ENCODE data around the gene MAPK11. TPM values are rescaled to one million over a fixed set of nuclear protein-coding genes. Genes with fewer than 3 reads are reported as not detected.

The MAPK11 gene
- total RNA-seq, 2 donors from 2014 or later: 11.4 to 14.1 TPM

- TF ChIP-seq POLR2A (IDR thresholded peaks at IDR 0.05): no peak
- no peak for TF ChIP-seq POLR2AphosphoS5 (IDR thresholded peaks at IDR 0.05)
- TF ChIP-seq CTCF (IDR thresholded peaks at IDR 0.05): no peak
- 75% methylated on average over 30 of the region's 33 CpGs for WGBS
- Histone ChIP-seq H3K27me3 (replicated peaks; ENCODE audit: insufficient read depth) (no peaks in the 10 kb centered on the region), H3K4me3 (no peak overlapping the region), H3K36me3 (no peaks in the 10 kb centered on the region), H3K27ac (no peak overlapping the region), H3K9me3 (no peaks in the 10 kb centered on the region), H3K4me1 (replicated peaks) (no peaks in the 10 kb centered on the region)
- intact Hi-C loops (cut with DNase I): no loop called here
- DNase-seq (ENCODE audit: low spot score): no peak
These were observed 44.5 kb upstream of the MAPK11 start for GRCh38 chr22:50314455-50315288.

GRCh38 chr22:50314081-50314454 lies 43.9 kb upstream of the MAPK11 start:
- Histone ChIP-seq H3K27me3 (replicated peaks; ENCODE audit: insufficient read depth) (no peaks in the 10 kb centered on the region), H3K27ac (no peak overlapping the region), H3K4me3 (no peak overlapping the region), H3K4me1 (replicated peaks) (no peaks in the 10 kb centered on the region), H3K9me3 (no peaks in the 10 kb centered on the region), H3K36me3 (no peaks in the 10 kb centered on the region)
- DNase-seq (ENCODE audit: low spot score): no peak
- no peak for TF ChIP-seq CTCF (IDR thresholded peaks at IDR 0.05)
- TF ChIP-seq POLR2A (IDR thresholded peaks at IDR 0.05): no peak
- TF ChIP-seq POLR2AphosphoS5 (IDR thresholded peaks at IDR 0.05): no peak
- intact Hi-C loops (cut with DNase I): no loop called here
- 74% methylated on average over 14 of the region's 14 CpGs for WGBS

DNA sequence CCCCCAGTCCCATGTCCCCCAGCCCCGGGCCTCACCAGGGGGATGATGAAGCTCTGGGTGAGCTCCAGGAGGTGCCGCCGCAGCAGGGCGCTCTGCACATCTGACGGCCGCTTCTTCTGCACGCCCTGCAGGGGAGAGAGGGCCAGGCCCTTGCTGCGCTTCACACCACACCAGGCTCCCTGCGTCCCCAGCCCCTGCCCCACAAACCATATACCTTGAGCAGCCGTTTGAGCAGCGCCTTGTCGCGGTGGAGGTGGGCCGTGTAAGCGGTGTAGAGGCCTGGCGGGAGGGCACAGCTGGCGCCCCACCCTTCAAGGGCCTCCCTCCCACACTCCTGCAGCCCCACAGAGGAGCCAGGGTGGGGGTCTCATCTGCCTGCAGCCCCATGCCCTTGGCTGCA lies 43.4 kb upstream of the MAPK11 start:
- no peaks in the 10 kb centered on the region for H3K4me1 ChIP-seq (replicated peaks)
- no peak overlapping the region for H3K4me3 ChIP-seq
- intact Hi-C loops (cut with DNase I): no loop called here
- no peaks in the 10 kb centered on the region for H3K36me3 ChIP-seq
- DNase-seq (ENCODE audit: low spot score): no peak
- H3K27me3 ChIP-seq (replicated peaks; ENCODE audit: insufficient read depth): no peaks in the 10 kb centered on the region
- no peak overlapping the region for H3K27ac ChIP-seq
- WGBS: 92% methylated on average over 16 of the region's 17 CpGs
- H3K9me3 ChIP-seq: no peaks in the 10 kb centered on the region
- TF ChIP-seq POLR2A (IDR thresholded peaks at IDR 0.05): no peak
- TF ChIP-seq CTCF (IDR thresholded peaks at IDR 0.05): no peak

DNA sequence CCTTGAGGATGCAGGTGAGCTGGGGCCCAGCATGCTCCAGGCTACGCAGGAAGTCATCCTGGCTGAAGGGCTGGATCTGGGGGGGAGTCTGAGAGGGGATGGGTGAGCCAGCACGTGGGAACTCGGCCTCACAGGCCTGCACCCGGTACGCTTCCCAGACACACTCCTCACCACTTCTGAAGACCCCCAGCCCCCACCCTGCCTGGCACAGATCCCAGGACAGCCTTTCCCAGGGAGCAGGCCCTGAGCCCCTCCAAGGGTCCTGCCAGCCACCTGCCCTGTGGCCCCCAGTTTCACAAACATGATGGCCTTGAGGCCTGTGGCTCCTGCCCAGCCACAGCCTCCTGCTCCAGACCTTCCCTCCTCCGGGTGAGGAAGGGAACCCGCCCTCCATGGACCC lies 42.8 kb upstream of the MAPK11 start:
- intact Hi-C loops (cut with DNase I): no loop called here
- TF ChIP-seq POLR2A (IDR thresholded peaks at IDR 0.05) (no peak), POLR2AphosphoS5 (IDR thresholded peaks at IDR 0.05) (no peak), CTCF (IDR thresholded peaks at IDR 0.05) (no peak)
- no peaks in the 10 kb centered on the region for H3K27me3 ChIP-seq (replicated peaks; ENCODE audit: insufficient read depth)
- H3K4me3 ChIP-seq: no peak overlapping the region
- no peaks in the 10 kb centered on the region for H3K9me3 ChIP-seq
- WGBS: 81% methylated on average over 7 of the region's 7 CpGs
- no peaks in the 10 kb centered on the region for H3K36me3 ChIP-seq
- no peaks in the 10 kb centered on the region for H3K4me1 ChIP-seq (replicated peaks)
- DNase-seq (ENCODE audit: low spot score): no peak
- no peak overlapping the region for H3K27ac ChIP-seq

- H3K4me3 ChIP-seq: no peak overlapping the region
- no peaks in the 10 kb centered on the region for H3K9me3 ChIP-seq
- DNase-seq (ENCODE audit: low spot score): no peak
- H3K27me3 ChIP-seq (replicated peaks; ENCODE audit: insufficient read depth): no peaks in the 10 kb centered on the region
- H3K27ac ChIP-seq: no peak overlapping the region
- 98% methylated on average over 7 of the region's 12 CpGs for WGBS
- intact Hi-C loops (cut with DNase I): no loop called here
- TF ChIP-seq POLR2AphosphoS5 (IDR thresholded peaks at IDR 0.05) (no peak), CTCF (IDR thresholded peaks at IDR 0.05) (no peak), POLR2A (IDR thresholded peaks at IDR 0.05) (no peak)
- H3K4me1 ChIP-seq (replicated peaks): no peaks in the 10 kb centered on the region
- H3K36me3 ChIP-seq: no peaks in the 10 kb centered on the region
These were observed 42.2 kb upstream of the MAPK11 start for GRCh38 chr22:50312371-50312770.

Measured in prostate gland (tissue), 2 donors.